ENCODE data around the gene FSTL5.

The FSTL5 gene

DNA sequence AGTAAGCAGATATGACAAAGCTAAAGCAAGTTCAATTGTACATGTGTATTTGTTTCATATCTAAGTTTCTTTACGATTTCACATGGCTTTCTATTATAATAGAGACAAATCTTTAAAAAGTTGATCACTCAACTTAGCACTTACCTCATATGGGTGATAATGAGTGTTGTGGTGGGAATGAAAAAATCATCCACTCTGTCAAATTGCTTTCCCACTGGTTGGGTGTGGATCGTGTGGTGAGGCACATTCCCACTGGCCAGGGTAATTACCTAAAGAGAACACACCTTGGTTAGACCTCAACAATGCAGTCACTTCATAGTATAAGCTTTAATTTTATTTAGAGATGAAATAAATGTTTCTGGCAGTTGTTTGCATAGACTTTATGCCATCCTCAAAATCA, 708.9 kb downstream of the FSTL5 start:
- no peak for DNase-seq (ENCODE audit: low read depth in 2 of 2)

DNA sequence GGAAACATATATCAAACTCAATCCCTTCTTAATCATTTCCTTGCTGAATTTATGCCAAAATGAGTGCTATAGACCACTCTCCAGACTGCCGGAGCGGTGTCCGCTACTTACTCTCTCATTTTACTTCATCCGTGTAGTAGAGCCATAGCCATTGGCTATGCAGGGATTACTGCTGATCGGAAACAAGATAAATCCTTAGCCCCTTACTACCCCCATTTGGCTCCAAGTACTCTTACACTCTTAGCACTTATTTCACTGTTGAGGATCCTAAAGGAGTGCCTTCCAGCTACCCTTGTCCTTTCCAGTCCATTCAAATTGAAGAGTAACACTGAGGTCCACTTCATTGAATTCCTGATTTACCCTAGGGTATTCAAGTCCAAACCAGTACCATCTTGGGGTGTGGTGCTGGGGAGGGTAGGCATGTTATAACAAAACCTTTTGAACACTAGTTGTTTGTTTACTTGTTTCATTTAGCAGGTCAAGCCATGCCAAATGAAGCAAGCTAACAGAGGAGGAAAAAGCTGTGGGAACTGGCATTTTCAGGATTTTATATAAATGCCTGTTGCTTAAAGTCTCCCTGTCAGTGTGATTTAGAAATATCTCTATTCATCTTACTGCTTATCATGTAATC, 715.1 kb downstream of the FSTL5 start:
- no peak for DNase-seq (ENCODE audit: low read depth in 2 of 2)

DNA sequence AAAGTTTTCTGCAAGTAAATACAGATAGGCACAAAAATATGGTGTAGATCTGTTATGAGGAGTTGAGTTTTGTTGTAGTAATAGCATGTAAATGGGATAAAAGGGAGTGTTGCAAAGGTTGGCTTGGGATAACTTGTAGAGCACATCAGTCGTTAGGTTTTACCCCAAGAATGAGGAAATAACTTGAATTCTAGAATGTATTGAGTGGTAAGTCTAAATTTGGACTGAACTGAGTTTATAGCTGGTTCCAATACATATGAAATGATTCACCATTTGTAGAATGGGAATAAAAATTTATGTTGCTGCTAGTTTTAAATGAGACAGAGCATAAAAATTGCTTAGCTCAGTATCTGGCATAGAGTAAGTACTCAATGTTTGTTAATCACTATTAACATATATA, 719.2 kb downstream of the FSTL5 start:
- DNase-seq (ENCODE audit: low read depth in 2 of 2), result no peak

DNA sequence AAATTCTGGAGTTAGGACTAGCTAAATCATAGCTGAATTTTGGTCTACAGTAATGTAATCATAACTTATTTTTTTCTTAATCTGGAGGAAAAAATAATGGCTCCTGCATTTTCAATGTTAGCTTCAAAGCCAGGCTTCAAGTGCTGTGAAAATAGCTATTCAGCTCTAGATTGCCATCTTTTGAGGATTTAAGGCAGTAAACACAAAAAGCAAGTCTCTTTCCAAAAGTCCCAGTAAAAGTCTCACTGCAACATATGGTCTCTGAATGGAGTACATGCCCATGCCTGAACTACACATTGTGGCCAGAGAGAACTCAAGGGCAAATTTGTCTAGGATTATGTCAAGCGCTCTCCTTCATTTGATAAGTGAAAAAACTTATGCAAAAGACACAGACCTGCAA, 720.9 kb downstream of the FSTL5 start:
- no peak for DNase-seq (ENCODE audit: low read depth in 2 of 2)

DNA sequence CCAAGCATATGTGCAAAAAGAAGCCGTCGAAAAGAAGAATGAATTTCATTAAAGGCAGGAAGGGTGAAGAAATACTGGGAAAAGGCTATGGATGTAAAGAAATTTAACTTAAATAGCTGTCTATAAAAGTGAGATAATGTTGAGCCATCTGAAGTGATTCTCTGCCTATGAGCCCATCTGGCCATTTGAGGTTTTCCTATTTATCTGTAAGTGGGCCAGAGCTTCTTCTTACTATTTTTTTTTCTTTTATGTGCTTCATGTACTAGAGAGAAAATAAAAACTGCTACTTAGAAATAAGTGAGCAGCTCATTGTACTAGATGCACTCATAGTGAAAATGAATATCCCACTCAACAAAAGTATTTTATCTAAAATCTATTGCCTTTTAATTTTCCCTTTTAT, 725.7 kb downstream of the FSTL5 start:
- no peak for DNase-seq (ENCODE audit: low read depth in 2 of 2)

DNA sequence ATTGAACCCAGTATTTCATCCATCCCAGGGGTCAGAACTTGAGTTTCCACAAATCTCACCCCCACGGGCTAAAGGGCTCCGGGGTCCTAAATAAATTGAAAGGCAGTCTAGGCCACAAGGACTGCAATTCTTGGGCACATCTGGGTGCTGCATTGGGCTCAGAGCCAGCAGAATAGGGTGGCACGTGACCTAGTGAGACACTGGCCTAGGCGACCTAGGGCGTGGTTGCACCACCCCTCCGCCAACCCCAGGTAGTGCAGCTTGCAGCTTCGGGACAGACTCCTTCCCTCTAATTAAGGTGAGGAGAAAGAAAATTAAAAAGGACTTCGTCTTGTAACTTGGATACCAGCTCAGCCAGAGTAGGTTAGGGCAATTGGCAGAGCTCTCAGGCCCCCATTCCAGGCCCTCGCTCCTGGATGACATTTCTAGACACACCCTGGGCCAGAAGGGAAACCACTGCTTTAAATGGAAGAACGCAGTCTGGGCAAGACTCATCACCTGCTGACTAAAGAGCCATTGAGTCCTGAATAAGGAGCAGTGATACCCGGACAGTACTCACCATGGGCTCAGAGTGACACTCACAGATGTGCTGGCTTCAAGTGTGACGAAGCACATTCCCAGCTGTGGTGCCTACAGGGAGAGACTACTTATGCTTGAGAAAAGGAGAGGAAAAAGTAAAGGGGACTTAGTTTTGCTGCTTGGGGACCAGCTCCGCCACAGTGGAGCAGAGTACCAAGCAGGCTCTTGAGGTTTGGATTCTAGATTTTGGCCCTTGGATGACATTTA, 735.4 kb downstream of the FSTL5 start:
- DNase-seq (ENCODE audit: low read depth in 2 of 2), result no peak

DNA sequence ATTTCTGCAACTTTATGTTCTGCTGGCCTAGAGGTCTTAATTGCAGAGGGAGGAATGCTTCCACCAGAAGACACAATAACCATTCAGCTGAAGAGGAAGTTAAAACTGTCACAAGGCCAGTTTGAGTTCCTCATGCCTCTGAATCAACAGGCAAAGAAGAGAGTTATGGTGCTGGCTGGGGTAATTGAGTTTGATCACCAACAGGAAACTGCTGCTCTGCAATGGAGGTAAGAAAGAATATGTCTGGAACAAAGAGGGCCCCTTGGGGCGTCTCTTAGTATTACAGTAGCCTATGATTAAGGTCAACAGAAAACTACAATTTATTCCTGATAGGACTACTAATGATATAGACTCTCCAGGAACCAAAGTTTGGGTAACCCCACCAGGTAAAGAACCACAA, 744.0 kb downstream of the FSTL5 start:
- DNase-seq (ENCODE audit: low read depth in 2 of 2), result no peak

DNA sequence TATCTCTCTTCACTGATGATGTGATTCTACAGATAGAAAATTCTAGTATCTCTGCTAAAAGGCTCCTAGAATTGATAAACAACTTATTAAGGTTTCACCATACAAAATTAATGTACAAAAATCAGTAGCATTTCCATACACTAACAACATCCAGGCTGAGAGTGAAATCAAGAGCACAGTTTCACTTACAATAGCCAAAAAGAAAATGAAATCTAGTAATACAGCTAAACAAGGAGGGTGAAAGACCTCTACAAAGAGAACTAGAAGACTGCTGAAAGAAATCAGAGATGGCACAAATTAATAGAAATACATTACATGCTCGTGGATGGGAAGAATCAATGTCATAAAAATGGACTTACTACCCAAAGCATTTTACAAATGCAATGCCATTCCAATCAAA, 751.9 kb downstream of the FSTL5 start:
- DNase-seq (ENCODE audit: low read depth in 2 of 2), result no peak

DNA sequence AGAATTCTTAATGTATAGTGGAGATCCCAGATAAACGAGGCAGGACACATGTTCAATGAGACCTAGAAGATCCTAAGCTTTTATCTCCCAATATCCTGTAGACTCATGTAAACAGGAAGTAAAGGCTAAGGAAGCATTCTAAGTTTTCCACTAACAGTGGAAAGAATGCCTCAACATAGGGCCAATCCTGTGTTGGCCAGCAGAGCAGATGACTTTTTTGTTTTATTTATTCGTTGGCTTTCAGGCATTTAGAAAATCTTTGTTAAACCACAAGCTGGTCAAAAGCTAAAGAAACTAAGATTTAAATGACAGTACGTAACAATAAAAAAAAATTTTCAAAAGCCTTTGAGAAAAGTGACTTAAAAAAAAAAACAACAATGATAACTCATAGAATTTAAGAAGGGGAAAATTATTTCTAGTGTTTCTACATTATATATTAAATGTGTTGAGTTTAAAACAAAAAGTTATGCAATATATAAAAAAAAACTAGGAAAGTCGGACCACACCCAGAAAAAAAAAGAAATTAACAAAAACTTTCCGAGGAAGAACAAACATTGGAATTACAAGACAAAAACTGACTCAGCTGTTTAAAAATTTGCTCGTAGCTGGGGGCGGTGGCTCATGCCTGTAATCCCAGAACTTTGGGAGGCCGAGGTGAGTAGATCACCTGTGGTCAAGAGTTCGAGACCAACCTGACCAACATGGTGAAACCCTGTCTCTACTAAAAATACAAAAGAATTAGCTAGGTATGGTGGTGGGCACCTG, 759.3 kb downstream of the FSTL5 start:
- no peak for DNase-seq (ENCODE audit: low read depth in 2 of 2)

DNA sequence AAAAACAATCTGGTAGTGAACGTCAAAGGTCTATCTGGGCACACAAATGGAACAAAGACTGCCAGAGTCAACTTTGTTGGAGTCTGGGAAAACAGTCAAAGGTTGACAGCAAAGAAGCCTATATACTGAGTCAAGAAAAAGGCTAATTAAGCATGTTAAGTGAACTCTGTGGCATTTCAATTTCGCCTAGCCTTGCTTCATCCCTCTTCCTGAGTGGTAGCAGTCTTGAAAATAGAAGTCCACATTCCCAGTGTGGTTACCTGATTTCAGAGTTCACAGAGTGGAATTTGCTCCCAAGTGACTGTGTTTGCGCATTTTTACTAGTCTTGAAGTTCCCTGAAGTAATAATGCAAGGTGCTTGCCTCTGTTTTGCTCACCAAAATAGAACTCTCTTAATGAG, 760.0 kb downstream of the FSTL5 start:
- no peak for DNase-seq (ENCODE audit: low read depth in 2 of 2)

DNA sequence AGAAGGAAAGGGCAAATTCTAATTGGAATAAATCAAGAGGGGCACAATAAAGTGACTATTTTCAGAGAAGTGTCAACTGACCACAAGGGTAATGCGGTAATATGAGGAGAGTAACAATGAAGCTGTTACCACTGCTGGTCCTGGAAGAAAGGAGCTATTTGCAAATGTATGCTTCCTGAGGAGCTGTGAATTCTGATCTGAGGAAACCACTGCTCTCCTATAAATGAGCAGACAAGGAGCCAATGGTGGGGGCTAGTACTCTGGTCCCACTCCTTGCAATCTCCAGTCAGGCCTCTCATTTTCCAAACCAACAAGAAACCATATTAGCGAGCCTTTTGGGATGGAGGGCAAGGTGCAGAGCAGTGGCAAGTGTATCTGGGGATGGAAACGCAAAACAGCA, 770.2 kb downstream of the FSTL5 start:
- no peak for DNase-seq (ENCODE audit: low read depth in 2 of 2)

DNA sequence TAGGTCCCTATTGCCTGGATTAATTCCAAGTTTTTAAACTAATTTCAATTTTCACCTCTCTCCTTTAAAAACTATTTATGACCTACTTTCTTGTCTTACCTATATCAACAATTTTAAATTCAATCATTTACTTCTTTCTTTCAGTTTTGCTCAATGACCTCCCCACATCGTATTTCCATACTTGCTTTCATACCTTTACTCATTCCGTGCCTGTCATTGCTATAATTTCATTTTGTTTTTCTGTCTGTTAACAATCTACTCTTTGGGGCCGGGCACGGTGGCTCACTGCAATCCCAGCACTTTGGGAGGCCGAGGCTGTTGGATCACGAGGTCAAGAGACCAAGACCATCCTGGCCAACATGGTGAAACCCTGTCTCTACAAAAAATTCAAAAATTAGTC, 781.1 kb downstream of the FSTL5 start:
- DNase-seq (ENCODE audit: low read depth in 2 of 2), result no peak

DNA sequence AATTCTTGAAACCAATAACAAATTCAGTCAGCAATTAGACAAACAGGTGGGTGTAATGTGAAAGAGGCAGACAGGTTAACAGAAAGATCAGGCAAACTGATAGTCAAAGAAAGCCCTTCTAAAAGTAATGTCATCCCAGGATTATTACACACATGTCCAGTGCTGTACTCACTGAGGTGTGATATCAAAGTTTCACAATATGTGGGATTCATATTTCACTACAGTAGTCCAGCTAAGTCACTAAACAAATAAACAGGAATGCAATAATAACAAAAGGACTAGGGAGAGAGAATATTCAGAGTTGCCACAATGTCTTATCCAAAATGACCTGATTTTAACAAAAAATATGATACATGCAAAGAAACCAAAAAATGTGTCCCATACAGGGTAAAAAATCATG, 787.5 kb downstream of the FSTL5 start:
- DNase-seq (ENCODE audit: low read depth in 2 of 2), result no peak

DNA sequence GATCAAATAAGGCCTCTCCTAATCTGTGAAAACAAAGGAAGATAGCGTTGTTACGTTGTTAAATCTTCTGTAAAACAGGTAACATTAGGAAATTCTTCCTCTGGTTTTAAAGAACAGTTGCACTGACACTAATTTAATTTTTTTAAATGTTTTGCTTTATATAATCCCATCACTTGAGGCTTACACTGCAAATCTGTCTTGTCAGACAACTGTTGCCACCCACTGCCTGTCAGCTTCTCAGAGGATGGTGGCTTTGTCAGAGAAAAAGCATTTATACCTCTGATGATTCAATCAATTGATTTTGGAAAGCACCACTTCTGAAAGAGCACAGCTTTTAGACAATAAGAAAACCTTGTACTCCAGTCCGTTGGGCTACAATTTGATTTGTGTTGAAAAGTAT, 799.1 kb downstream of the FSTL5 start:
- no peak for DNase-seq (ENCODE audit: low read depth in 2 of 2)

DNA sequence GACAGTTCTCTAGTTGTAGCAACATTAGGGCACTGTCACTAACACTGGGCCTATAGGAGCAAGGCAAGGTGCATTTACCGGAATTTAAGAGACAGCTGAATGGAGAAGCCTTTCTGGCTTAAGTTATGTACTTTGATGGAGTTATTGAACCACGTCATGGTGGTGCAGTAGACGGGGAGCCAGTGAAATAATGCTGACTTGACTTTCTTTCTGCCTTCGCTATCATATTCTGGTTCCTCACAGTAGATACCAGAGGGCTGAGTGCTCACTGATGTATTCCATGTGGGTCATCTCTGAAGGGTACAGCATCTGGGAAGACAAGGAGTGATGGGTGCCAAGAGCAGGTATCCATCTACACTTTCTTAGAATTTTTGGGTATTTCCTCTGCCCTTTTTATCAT, 802.8 kb downstream of the FSTL5 start:
- DNase-seq (ENCODE audit: low read depth in 2 of 2), result no peak

DNA sequence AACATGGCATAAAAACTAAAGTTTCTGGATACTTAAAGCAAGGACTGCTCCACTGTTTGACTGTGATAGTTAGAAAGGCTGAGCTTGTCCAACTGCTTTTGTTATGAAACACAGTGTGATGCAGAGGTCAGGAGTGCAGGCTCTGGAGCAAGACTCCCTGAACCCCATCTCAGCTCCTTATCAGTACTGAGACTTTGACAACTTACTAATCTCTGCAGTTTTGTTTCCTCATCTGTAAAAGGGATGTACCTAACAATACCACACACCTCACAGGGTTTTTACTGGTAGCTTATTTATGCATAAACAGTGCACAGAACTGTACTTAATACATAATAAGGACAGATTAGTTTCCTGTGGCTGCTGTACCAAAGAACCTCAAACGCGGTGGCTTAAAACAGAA, 804.3 kb downstream of the FSTL5 start:
- DNase-seq (ENCODE audit: low read depth in 2 of 2), result no peak

DNA sequence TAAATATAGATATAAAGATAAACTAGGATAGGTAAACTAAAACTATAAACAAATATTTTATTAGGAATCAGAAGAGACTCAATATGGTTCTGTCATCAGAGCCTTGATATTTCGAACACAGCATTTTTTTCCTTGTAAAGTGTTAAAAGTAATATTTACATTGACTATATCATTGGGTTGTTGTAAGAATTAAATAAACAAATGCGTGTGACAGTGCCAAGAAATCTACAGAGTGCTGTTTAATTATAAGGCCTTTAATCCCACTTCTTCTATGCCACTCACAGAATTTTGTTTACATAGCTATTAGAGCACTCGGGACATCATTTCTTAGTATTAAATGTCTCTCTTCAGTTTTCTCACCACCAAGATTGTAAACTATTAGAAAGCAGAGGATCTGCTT, 807.4 kb downstream of the FSTL5 start:
- no peak for DNase-seq (ENCODE audit: low read depth in 2 of 2)

DNA sequence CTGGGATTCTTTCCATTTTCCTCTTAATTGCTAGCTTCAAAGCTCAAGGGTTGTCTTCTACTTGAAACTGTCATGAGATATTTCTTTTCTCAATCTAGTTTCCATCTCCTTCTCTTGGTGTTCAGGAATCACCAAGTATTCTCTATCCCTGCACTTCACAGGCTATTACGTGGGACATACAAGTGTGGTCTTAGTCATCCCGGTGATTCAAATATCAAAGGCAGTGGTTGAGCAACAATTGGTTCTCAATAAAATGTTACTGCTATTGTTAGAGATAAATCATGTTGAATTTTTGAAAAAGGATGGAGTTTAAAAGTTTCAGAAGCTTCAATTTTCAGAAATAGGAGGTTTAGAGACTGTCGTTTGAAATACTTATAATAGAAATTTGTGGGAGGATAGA, 812.9 kb downstream of the FSTL5 start:
- DNase-seq (ENCODE audit: low read depth in 2 of 2), result no peak

DNA sequence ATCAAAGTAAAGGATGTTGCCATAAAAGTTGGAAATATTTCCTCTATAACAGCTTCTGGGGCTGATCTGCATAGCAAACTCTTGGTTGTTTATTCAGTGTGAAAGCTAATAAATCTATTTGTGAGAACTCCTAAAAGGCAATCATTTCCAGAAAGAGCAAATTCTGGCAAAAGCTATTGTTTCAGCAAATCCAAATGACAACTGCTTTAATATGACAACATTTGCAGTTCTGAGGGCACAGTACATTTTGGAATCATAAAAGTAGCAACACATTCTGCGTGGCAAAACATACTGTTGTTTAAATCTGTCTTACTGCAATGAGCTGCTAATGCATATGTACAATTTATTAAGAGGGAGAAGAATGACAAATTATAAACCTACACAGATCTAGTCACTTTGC, 818.1 kb downstream of the FSTL5 start:
- no peak for DNase-seq (ENCODE audit: low read depth in 2 of 2)

DNA sequence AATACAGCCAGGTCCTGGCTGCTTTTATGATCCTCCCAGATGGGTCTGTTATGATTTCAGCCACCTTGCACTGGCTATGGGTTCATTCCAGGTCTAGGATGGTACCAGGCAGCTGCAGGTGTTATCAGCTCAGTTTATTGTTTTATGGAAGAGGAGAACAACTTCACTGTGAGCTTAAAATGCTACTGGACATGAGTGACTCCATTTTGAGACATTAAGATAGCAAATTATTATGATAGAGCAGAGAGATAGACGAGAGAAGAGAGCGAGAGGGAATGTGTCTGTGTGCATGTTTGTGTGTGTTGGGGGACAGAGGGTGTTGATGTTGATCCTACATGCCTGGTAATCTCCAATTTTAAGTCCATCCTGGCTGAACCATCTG, 820.2 kb downstream of the FSTL5 start:
- no peak for DNase-seq (ENCODE audit: low read depth in 2 of 2)

DNA sequence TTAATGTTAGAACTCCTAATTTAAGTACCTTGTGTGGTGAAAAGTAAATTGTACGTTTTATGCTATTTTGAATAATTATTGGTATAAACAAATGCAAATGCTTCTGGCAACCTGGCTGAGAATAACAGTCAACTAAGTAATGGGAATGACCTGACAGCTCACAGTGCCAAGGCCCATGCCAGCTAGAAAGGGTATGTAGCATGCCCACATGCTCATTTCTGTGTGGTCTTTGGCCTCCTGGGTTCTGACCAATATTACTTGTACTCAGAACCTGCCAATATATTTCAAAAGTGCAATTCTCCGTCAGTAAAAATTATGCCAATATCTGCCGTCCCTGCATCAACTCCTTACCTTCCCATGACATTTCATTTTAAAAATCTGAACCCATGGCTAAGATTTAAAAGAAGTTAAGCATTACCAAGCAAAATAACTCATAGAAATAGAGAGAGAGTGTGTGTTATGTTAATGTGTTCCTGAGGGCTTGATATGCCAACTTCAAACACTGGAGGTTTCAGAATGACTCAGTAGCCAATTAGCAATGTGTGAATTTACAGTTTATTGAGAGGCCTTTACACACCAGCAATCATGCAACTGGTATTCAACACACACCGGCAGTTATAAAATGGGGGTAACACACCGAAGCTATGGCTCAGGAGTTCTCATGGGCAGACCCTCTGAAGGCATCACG, 820.8 kb downstream of the FSTL5 start:
- no peak for DNase-seq (ENCODE audit: low read depth in 2 of 2)

DNA sequence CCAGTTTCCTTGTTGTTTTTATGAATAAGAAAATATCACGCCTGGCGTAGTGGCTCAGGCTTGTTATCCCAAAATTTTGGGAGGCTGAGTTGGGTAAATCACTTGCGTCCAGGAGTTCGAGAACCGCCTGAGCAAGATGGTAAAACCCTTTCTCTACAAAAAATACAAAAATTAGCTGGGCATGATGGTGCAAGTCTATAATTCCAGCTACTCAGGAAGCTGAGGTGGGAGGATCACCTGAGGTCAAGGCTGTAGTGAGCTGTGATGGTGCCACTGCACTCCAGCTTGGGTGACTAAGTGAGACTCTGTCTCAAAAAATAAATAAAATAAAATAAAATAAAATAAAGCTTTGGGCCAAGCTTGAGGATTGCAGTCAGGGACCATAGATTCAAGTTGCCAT, 827.2 kb downstream of the FSTL5 start:
- no peak for DNase-seq (ENCODE audit: low read depth in 2 of 2)
